Erythroblast (primary cell): ENCODE results near the gene HOXA6.

Experiments
- DNase-seq, 2 experiments: peaks; one replicate each; lab custom pipeline; 2025; lab: John Stamatoyannopoulos, UW
- GATA1 ChIP-seq: IDR thresholded peaks from 2 replicates; pipeline ENCODE4 v1.6.1; 2011; ENCODE audit warnings: low read depth, mild to moderate bottlenecking, control low read depth, low read length, moderate library complexity
- POLR2A ChIP-seq: IDR thresholded peaks from 2 replicates; pipeline ENCODE4 v1.6.1; 2011; ENCODE audit warnings: mild to moderate bottlenecking, low read length

HOXA6 gene

DNA sequence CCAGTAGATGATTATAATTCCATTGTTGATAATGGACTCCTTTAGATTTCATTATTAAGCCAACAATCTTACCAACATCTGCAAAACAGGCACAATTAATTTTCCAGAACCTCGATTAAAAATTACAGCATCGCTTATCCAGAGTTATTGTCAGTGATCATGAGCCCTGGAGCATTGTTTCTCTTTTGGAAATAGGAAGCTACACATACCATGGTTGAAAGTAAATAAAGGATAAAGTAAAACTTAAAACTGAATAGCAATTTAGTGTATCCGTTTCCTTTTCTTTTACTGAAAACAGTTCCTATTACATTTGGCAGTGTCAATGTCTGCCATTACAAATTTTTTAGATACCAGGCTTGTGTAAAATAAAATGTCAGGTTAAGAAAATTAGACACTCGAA lies 35.2 kb downstream of the HOXA6 start:
- no peak for DNase-seq

DNA sequence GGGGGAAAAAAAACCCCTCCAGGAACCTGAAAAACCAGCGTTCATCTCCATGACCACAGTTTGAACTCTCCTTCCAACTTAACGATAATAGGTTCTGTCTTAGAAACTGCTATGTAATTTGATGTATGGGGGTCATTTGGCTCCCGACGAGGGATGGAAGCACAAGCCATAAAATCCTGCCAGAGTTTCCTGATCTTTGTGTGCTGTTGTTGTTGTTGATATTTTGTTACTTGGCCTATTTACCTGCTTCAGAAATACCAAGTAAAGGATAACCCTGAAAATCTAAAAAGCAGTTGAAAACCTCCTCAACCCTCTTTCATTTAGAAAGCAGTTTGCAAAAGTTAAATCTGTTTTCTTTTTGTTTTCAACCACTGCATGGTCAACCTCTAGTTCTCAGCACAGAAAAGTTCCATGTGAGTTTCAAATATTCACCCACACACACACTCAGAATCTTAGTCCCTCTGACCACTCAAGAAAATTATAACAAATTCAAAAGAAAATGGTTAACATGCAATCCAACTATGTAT lies 35.8 kb downstream of the HOXA6 start:
- DNase-seq = no peak
- TF ChIP-seq GATA1 (no peak), POLR2A (no peak)

More for the DNA sequence above, 35.2 kb downstream of the HOXA6 start:
- TF ChIP-seq GATA1 (no peak), POLR2A (no peak)

DNA sequence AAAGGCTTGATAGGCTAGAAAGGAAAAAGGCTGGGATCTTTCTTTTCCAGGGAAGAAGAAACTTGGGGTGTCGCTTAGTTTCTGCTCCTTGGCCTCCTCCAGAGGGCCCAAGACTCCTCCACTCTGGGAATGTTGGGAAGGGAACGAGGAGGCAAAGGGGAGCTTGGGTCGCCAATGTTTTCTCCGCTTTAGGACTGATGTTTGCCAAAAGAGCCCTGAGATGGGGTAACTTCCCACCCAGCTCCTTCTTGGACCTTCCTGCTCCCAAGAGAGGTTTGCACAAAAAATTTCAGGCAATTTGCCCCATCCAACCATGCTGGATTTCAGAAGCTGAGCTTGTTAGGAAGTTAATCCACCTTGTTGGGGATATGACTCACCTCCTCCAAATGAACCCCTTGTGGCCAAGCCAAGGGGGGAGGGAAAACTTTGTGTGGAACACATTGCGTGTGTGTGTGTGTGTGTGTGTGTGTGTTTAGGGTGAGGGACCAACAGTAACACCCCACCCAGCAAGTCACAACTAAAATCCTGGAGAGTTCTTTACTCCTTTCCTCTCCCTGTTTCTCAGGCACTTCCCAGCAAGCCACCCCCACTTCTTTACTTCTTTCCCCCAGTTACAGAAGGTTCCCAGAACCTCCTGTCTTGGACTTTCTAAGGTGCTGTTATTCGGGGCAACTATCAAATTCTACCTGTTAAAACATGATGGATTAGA lies 36.4 kb downstream of the HOXA6 start:
- no peak for DNase-seq
- no peak for TF ChIP-seq POLR2A
- TF ChIP-seq GATA1 = no peak

DNA sequence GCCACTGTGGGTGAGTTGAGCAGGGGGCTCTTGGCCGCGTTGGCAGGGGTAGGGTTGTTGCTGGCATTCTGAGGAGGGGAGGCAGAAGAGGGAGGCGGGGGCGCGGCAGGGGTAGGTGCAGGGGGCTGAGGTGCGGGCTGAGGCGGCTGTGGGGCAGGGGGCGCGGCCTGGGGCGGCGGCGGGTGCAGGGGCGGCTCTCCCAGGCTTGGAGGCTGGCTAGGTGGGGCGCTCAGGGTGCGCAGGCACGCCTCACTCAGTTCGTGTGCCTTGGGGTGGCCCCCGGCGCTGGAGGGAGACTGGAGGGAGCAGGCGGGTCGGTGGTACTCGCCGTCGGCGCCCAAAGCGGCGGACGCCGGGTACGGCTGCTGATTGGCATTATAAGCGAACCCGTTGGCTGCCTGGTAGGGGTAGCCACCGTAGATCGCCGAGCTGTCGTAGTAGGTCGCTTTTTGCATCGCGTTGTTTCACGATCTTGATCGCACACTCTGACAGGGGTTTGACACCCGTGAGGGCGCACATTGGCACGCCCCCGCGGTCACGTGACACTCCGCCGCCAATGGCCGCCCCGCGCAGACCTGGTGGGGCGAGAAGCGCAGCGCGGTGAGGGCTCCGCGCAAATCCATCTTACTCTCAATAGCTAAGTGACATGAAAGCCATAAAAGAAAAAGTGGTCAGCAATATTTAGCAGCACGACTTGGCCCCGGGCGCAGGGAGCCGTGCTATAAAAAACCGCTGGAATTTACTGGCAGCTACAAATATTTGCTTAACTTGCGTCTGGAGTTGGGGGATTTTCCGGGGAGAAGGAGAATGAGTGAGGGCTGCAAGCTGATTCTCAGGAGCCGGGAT lies 37.2 kb downstream of the HOXA6 start:
- no peak for DNase-seq
- no peak for TF ChIP-seq POLR2A
- no peak for TF ChIP-seq GATA1

DNA sequence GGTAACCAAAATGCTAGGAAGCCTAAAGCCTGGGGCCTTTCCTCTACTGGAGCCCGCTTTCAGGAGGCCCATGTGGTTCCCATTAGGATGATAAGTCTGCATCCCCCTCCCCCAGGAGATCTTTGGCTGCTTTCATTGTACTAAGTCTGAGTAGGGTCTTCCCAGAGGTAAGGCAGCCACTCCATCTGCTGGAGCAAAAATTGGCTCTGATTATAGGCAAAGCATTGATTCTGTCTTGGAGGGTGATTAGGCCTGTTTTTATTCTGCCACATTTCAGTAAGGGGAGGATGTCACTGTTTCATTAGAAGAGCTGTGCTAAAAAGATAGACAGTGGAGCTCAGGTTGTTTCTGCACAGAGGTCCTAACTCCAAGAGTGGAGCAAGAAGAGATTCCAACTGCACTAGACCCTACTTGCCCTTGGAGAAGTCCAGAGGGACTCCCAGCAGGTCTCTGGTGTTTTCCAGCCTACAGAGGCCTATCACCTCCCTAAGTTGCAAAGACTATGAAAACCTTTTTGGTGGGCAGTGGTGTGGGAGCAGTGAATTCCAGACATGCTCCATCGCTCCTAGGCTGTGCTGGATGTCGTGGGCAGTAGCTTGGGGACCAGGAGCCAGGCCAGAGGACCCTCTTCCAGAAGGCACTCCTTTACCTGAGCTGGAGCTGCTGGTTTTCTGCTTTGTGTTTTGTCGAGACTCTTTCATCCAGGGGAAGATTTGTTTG lies 37.9 kb downstream of the HOXA6 start:
- TF ChIP-seq POLR2A = no peak
- TF ChIP-seq GATA1 = no peak
- no peak for DNase-seq

DNA sequence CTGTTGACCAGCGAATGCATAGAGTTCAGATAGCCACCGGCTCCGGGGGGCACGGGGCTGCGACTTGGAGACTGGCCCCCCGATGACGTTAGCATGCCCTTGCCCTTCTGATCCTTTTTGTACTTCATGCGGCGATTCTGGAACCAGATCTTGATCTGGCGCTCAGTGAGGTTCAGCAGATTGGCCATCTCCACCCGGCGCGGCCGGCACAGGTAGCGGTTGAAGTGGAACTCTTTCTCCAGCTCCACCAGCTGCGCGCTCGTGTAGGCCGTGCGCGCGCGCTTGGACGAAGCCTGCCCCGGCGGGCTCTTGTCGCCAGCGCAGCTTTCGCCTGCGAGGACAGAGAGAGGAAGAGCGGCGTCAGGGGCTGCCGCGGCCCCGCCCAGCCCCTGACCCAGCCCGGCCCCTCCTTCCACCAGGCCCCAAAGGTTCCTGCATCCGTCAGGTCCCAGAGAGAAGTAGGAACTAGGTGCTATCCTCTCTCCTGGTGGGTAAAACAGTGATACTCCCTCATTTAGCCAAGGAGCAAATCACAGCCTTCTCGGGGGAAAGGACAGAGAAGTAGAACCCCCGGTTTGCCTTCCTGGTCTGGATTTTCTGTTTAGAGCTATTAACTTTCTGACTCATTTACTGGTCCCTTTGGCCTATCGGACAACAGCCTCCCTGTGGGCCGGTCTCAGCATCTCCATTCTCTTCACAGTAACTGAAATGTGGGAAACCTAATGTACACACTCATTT lies 39.0 kb downstream of the HOXA6 start:
- DNase-seq = no peak
- TF ChIP-seq POLR2A = no peak
- no peak for TF ChIP-seq GATA1

DNA sequence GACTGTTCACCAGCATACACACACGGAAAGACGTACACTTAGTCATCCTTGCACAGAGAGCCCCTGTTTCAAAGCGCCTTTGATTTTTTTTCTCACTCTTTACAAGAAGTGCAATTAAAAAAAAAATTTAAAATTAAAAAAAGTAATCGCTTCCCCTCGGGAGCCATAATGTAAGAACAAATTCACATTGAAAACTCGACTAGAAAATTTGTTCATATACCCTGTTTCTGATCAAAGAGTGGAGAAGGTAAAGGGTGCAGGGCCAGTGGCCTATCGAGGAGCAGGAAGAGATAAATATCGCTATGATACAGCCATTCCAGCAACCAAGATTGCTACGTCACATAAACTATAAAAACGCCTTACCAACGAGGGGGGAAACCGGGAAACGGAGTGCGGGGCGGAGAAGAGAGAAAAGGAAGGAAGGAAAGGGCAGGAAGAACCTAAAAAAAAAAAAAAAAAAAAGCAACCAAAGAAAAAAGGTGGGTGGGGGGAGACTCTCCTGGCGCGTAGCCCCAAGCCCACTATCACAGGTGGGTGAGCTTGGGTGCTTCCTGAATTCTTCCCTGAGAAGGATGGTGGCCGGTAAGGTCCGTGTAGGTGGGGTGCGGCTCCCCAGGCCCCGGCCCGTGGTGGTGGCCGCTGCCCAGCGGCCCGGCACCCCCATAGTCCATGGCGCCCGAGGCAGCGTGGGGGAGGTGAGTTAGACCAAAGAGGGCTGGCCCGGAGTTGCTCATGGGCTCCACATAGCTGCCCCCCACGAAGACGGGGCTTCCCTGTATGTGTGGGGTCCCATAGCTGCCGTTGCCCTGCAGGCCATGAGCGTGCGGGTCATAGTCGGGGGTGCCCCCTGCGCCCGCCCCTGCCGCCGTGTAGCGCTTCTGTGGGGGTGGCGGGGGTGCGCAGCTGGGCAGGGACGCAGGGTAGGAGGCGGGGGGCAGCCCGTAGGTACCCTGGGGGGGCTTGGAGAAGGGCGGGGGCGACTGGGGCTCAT lies 39.9 kb downstream of the HOXA6 start:
- no peak for TF ChIP-seq POLR2A
- TF ChIP-seq GATA1 = no peak
- DNase-seq = no peak

DNA sequence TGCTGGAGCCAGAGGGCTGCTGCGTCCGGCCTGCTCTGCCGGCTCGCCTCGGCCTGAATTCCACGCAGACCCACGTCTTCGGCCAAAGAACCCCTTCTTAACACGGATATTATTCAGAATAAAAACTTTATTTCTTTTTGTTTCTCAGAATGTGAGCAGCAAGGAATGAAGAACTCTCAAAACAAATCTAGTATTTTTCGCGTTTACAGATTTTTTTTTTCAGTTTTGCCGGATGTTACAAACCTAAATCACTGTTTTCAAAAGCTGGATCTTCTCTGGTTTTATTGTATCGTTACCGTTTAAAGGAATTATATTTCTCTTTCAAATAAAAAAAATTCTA lies 40.7 kb downstream of the HOXA6 start:
- DNase-seq = no peak
- TF ChIP-seq GATA1 (no peak), POLR2A (no peak)

DNA sequence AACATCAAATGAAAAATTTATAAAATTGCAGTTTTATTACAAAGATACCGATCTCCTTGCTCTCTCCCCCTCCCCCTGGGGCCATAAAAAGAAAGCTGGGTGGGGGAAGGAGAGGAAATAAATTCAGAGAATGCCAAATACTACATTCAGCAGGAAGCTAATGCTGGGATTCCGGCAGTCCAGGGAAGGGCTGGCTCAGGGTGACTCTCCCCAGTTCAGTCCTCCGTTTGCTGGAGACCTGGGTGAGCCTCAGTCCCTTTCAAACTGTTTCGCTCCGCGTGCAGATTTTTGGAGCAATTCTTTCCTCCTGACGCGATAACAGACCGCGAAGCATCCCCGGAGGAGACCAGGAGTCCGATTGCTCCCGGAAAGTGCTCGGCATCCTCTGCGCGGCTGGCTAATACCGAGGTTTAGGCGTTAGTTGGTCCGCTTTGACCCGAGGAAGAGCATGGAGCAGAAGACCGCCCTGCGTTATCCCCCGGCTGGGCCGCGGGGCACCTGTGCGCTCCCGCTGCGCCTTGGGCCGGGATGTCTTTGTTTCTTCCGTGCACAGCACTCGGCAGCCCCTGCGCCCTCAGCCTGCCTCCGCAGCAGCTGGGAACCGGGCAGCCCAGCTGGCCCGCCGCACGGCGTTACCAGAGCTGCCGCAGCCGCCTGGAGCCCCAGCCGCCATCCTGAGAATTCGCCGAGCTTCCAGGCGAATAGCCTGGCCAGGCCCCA lies 41.2 kb downstream of the HOXA6 start:
- TF ChIP-seq POLR2A (no peak), GATA1 (no peak)
- DNase-seq = no peak

DNA sequence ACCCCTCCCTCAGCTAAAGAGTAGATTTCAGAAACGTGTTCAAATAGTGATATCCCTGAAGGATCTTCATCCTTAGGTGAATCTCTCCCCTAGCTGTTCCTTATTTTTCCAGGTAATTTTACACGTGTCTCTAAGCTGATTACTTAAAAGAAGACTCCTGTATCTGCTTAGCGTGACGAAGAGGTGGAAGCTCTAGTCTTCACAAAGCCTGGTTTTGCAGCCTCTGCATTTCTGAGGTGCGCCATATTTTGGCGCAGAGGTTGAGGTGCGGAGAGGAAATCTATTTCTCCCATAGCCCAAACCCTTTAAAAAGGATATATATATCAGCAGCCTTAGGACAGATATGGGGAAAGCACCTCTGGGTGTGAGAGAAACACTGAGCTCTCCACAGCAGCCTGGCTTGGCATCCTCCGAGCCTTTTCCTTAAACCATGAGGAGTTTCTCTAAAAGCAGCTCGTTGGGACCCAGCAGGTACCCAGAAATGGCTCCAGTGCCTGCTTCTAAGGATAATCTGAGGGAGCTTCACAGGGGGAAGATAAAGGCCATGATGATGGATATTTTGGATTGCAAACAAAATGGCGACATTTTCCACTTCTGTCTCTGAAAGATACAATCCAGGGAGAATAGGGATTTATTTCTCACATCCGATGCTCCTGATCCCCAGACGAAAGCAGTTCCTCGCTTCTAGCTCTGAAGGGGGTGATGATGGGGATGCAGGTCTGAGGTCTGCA lies 42.1 kb downstream of the HOXA6 start:
- no peak for DNase-seq
- TF ChIP-seq POLR2A = no peak
- TF ChIP-seq GATA1 = no peak

DNA sequence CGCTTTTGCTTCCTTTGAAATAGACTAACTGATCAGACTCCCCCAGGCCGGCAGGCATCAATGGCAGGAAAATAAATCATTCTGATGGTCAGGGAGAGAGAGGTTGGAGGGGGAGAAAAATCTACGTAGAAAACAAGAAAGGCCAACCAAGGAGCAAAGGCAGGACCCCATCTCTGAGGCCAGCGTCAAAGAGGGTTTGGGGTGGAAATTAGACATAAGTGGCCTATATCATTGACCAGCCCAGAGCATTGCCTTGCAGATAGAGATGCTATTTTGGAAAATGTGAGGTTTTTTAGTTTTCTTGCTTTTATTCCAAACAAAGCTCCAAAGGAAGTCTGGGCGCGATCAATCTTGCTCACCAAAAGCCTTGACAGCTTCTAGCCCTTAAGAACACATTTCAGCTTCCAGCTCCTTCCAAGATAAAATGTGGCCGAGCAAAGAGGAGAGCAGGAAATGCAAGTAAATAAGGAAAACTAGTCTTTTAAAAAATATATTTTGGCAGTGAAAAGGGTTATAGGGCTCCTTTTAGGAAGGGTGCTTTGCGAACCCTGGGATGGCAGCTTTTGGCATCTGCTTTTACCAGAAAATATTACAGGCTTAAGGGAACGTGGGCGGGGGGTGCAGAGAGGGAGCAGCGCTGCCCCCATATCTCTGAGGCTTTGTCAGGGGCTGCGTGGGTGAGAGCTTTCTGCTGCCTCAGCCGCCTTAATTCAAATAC lies 43.1 kb downstream of the HOXA6 start:
- TF ChIP-seq GATA1 = no peak
- TF ChIP-seq POLR2A = no peak
- no peak for DNase-seq
